HepG2 (cell line): Measurements from ENCODE around the gene FAM219A. TPM values are rescaled to one million over a fixed set of nuclear protein-coding genes. Genes with fewer than 3 reads are reported as not detected.

Source experiments
- ARNT ChIP-seq: fragments of 450-650 bp; IDR thresholded peaks from 2 replicates; pipeline ENCODE4 v1.6.1; 2017
- ATF4 ChIP-seq, 2 experiments: fragments of 450-650 bp in 1 of 2; sonication (generic) in 1 of 2; formaldehyde crosslinking; IDR thresholded peaks; 2 replicates each; pipeline versions ENCODE4 v1.5.0 to v1.8.0; 2020 to 2022; ENCODE audit warnings: mild to moderate bottlenecking in 1 of 2, missing genetic modification reagents in 1 of 2
- BRF2 ChIP-seq: sonication (generic); formaldehyde crosslinking; IDR thresholded peaks from 2 replicates; pipeline ENCODE4 v1.8.1; 2022; ENCODE audit warnings: mild to moderate bottlenecking, missing genetic modification reagents
- CENPT ChIP-seq: sonication (generic); formaldehyde crosslinking; IDR thresholded peaks from 2 replicates; pipeline ENCODE4 v1.8.0; 2022; ENCODE audit warnings: low read depth, mild to moderate bottlenecking, moderate library complexity, missing genetic modification reagents
- ETV6 ChIP-seq: sonication (generic); formaldehyde crosslinking; conservative IDR thresholded peaks from 2 replicates; pipeline ENCODE4 v1.4.0; 2020; ENCODE audit warnings: missing genetic modification reagents
- FOXP4 ChIP-seq: sonication (generic); formaldehyde crosslinking; IDR thresholded peaks from 2 replicates; pipeline ENCODE4 v1.4.0; 2020; ENCODE audit warnings: missing genetic modification reagents
- KLF11 ChIP-seq: IDR thresholded peaks from 2 replicates; pipeline ENCODE4 v1.6.1; 2016; ENCODE audit warnings: missing compliant biosample characterization
- MXI1 ChIP-seq: IDR thresholded peaks from 3 replicates; pipeline ENCODE4 v1.6.1; 2012; ENCODE audit warnings: low read depth, low read length, inconsistent platforms, borderline replicate concordance
- SAP130 ChIP-seq: IDR thresholded peaks from 2 replicates; pipeline ENCODE4 v1.6.1; 2016; ENCODE audit warnings: low read depth
- SMARCE1 ChIP-seq: fragments of 450-650 bp; IDR thresholded peaks from 2 replicates; pipeline ENCODE4 v1.6.1; 2017; ENCODE audit warnings: borderline replicate concordance
- TFAP4 ChIP-seq: sonication (generic); IDR thresholded peaks from 2 replicates; pipeline ENCODE4 v1.6.1; 2016; ENCODE audit warnings: low read depth, borderline replicate concordance
- ZBTB49 ChIP-seq: sonication (generic); formaldehyde crosslinking; IDR thresholded peaks from 2 replicates; pipeline ENCODE4 v1.4.0; 2020; ENCODE audit warnings: missing genetic modification reagents, borderline replicate concordance
- ZNF142 ChIP-seq: sonication (generic); formaldehyde crosslinking; IDR thresholded peaks from 2 replicates; pipeline ENCODE4 v1.4.0; 2020; ENCODE audit warnings: missing genetic modification reagents
- polyA plus RNA-seq, 8 experiments: library from polyadenylated mRNA; depleted of rRNA in 3 of 8; stranded (reverse) in 7 of 8; unstranded in 1 of 8; fragments of >200 nt; fragmentation: Illumina TruSeq in 4 of 8; extraction: Trizol in 4 of 8; gene quantifications; 2 replicates each; pipeline versions ENCODE4 v1.2.1 to v1.2.3, GENCODE V29; 2011 to 2016; ENCODE audit warnings: low read depth in 4 of 8, missing spikeins in 1 of 8, mixed read lengths in 1 of 8; ENCODE audit not compliant: insufficient read depth in 1 of 8
- total RNA-seq, 5 experiments: library from RNA; depleted of rRNA; stranded (reverse); fragments of >200 nt; fragmentation: Illumina TruSeq; extraction: Trizol; gene quantifications; 2 replicates each; pipeline ENCODE4 v1.2.3, GENCODE V29; 2016; ENCODE audit warnings: low read depth in 1 of 5

Gene FAM219A
- total and polyA plus RNA-seq, 2 of the 13 experiments (the other 11 are each of a cell fraction or from before 2014, with no cell fraction given) = 3.9 to 6.4 TPM

GRCh38 chr9:34458013-34458958 is at the start of gene FAM219A, which contains the start of gene DNAI1 (continued):
- no peak for TF ChIP-seq ZNF142
- peak; percentile 98 for TF ChIP-seq SAP130 (CRISPR knock-in tag)
- no peak for TF ChIP-seq ATF4 (CRISPR knock-in tag; IDR thresholded peaks at IDR 0.05)
- peak; percentile 94 for TF ChIP-seq TFAP4
- TF ChIP-seq FOXP4 = no peak
- no peak for TF ChIP-seq SMARCE1
- TF ChIP-seq KLF11 (CRISPR knock-in tag) = no peak
- TF ChIP-seq CENPT (CRISPR knock-in tag) = no peak
- TF ChIP-seq MXI1 = peak; percentile 75; the same call in 1 of the 3 replicates
- TF ChIP-seq ARNT = no peak
- TF ChIP-seq ZBTB49 (CRISPR knock-in tag) = no peak
- no peak for TF ChIP-seq ETV6 (CRISPR knock-in tag)
- no peak for TF ChIP-seq BRF2 (CRISPR knock-in tag)
